Endodermal cell (in vitro differentiated cells): Measurements from ENCODE around the gene PDIA4. TPM values are rescaled to one million over a fixed set of nuclear protein-coding genes. Genes with fewer than 3 reads are reported as not detected.

Experiments
- DNase-seq: peaks from one replicate; pipeline ENCODE4 v3.0.0-alpha.2; 2017
- H3K27ac ChIP-seq: 2 replicates; pipeline ENCODE4 v1.5.1; 2013; ENCODE audit warnings: mild to moderate bottlenecking, low read depth, low read length, moderate library complexity
- H3K27me3 ChIP-seq: 2 replicates; pipeline ENCODE4 v1.6.1; 2013; ENCODE audit warnings: mild to moderate bottlenecking, low read length, moderate library complexity; ENCODE audit not compliant: insufficient read depth, control insufficient read depth, poor library complexity, severe bottlenecking
- H3K36me3 ChIP-seq: 2 replicates; pipeline ENCODE4 v1.7.0; 2013; ENCODE audit warnings: mild to moderate bottlenecking, low read length, moderate library complexity; ENCODE audit not compliant: control insufficient read depth, insufficient read depth
- H3K4me1 ChIP-seq: one replicate; pipeline ENCODE4 v1.7.0; 2013; ENCODE audit warnings: low read length; ENCODE audit not compliant: control insufficient read depth, insufficient read depth
- H3K4me3 ChIP-seq: 2 replicates; pipeline ENCODE4 v1.5.1; 2013; ENCODE audit warnings: mild to moderate bottlenecking, low read length, moderate library complexity
- H3K9ac ChIP-seq: 2 replicates; pipeline ENCODE4 v1.6.1; 2013; ENCODE audit warnings: mild to moderate bottlenecking, low read length, moderate library complexity; ENCODE audit not compliant: poor library complexity, severe bottlenecking; ENCODE audit errors: extremely low read depth
- H3K9me3 ChIP-seq: 2 replicates; pipeline ENCODE4 v1.6.1; 2013; ENCODE audit warnings: mild to moderate bottlenecking, low read length, moderate library complexity; ENCODE audit not compliant: control insufficient read depth
- H3K27ac Mint-ChIP-seq: 2 replicates; pipeline ENCODE4 v1.8.0; 2020; ENCODE audit warnings: mixed read lengths
- H3K27me3 Mint-ChIP-seq: 2 replicates; pipeline ENCODE4 v1.8.0; 2021; ENCODE audit warnings: mild to moderate bottlenecking, mixed read lengths; ENCODE audit not compliant: insufficient read depth
- H3K36me3 Mint-ChIP-seq: 2 replicates; pipeline ENCODE4 v1.8.0; 2020; ENCODE audit warnings: low read depth, mixed read lengths
- H3K4me1 Mint-ChIP-seq: 2 replicates; pipeline ENCODE4 v1.8.0; 2020; ENCODE audit warnings: mixed read lengths
- H3K4me3 Mint-ChIP-seq: 2 replicates; pipeline ENCODE4 v1.8.0; 2020; ENCODE audit warnings: mild to moderate bottlenecking, moderate library complexity, mixed read lengths
- H3K9me3 Mint-ChIP-seq: 2 replicates; pipeline ENCODE4 v1.8.0; 2020; ENCODE audit warnings: mild to moderate bottlenecking, mixed read lengths
- CTCF ChIP-seq: fragments of 200-600 bp; sonication (generic); conservative IDR thresholded peaks from 2 replicates; pipeline ENCODE4 v1.5.0; 2021; ENCODE audit warnings: antibody characterized with exemption, mild to moderate bottlenecking
- WGBS, 2 experiments: methylation state at CpG; one replicate each; pipeline versions ENCODE4 v1.1.5 to v1.1.7; 2013; ENCODE audit warnings: missing lambda C conversion rate in 2 of 2, mixed read lengths in 1 of 2; ENCODE audit not compliant: insufficient coverage in 1 of 2, insufficient read length in 1 of 2; 5-methylcytosine and 5-hydroxymethylcytosine counted together
- total RNA-seq, 2 donors: library from RNA; stranded (reverse); fragmentation: NEBNext Ultra II Directional in 1 of 2; extraction: Animal tissue kit (Norgen Biotek cat#: 25700) in 1 of 2; gene quantifications; 2 replicates in 1 of 2; 3 replicates in 1 of 2; pipeline ENCODE4 v1.2.1, GENCODE V29; 2021

PDIA4 gene
- total RNA-seq, 2 donors from 2014 or later, result 369 to 402 TPM

DNA sequence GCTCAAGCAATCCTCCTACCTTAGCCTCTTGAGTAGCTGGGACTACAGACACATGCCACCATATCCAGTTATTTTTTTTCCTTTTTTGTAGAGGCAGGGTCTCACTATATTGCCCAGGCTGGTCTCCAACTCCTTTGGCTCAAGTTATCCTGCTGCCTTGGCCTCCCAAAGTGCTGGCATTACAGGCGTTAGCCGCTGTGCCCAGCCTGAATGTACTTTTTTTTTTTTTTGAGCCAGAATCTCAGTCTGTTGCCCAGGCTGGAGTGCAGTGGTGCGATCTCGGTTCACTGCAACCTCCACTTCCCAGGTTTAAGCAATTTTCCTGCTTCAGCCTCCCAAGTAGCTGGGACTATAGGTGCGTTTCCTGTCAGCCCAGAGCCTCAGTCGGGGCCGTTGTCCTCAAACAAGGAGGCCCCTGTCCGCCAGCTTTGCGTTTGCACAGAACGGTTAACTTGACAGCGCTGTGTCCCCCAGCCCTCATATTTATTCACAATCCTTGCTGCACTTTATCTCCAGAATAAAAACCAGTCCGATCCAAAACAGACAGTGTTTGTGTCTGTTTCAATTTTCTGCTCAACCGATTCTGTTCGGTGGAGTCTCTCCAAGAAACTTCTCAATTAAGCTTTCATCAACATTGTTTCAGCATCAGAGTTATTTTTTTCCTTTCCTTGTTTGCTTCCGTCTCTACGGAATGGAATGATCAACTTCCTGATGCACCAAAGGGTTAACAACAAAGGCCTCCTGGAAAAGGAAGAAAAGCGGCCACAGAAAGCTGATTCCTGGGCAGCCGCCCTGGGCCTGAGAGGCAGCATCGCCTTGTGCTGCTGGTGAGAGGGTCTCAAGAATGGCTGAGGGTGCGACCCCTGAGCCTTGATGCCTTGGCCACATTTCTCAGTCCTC lies 64.5 kb downstream of the PDIA4 start:
- H3K27ac ChIP-seq, result no peak overlapping the region

DNA sequence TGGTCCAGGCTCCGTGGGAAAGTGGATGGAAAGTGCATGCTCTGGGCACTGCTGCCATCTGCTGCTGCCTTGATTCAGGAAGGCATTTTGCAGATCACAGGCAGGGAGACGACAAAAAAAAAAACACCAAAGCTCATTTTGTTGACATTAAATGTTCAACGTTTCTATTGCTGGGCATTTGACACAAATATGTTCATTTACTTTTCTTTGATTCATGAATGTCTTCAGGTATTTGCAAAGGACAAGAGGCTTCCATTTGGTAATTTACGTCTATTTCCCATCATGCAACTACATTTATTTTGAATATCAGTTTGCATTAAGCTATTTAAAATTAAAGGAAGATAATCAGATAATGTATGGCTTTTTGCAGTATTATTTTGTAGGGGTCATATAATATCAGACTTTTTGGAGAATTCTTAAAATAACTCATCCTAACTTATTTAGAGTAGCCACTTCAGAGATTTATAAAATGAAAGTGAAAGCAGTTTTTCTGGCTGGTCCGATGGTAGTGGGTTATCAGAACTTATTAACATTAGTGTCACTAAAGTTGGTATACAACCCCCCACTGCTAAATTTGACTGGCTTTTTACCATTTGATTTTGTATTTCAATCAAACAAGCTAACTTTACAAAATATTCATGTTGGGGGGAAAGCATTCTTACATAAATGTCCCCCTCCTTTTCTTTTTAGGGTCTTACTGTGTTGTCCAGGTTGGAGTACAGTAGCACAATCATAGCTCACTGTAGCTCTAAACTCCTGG lies 65.3 kb downstream of the PDIA4 start:
- H3K27me3 Mint-ChIP-seq, result no peaks in the 10 kb centered on the region
- peak overlapping the region; percentile 50 for H3K27ac Mint-ChIP-seq
- DNase-seq, result peak; percentile 81

More for the DNA sequence above, 64.5 kb downstream of the PDIA4 start:
- Mint-ChIP-seq H3K4me3 (no peak overlapping the region), H3K27me3 (no peaks in the 10 kb centered on the region), H3K36me3 (no peaks in the 10 kb centered on the region), H3K9me3 (no peaks in the 10 kb centered on the region), H3K4me1 (peaks cover 4% of the 10 kb centered on the region), H3K27ac (no peak overlapping the region)
- Histone ChIP-seq H3K4me3 (no peak overlapping the region), H3K36me3 (no peaks in the 10 kb centered on the region), H3K9ac (no peak overlapping the region), H3K4me1 (no peaks in the 10 kb centered on the region), H3K27me3 (no peaks in the 10 kb centered on the region), H3K9me3 (no peaks in the 10 kb centered on the region)
- DNase-seq, result peak; percentile 60
- WGBS, 2 experiments, result 83 to 89% methylated on average over 14 to 20 of the region's 20 CpGs
- no peak for TF ChIP-seq CTCF

More for the DNA sequence above, 65.3 kb downstream of the PDIA4 start:
- Histone ChIP-seq H3K9me3 (no peaks in the 10 kb centered on the region), H3K4me3 (peak overlapping the region; percentile 77), H3K4me1 (no peaks in the 10 kb centered on the region), H3K9ac (peak overlapping the region; percentile 15), H3K27ac (peak overlapping the region; percentile 79), H3K36me3 (no peaks in the 10 kb centered on the region), H3K27me3 (no peaks in the 10 kb centered on the region)
- TF ChIP-seq CTCF, result peak; percentile 78
- H3K4me3 Mint-ChIP-seq, result peak overlapping the region; percentile 63
- H3K36me3 Mint-ChIP-seq, result no peaks in the 10 kb centered on the region
- H3K9me3 Mint-ChIP-seq, result no peaks in the 10 kb centered on the region
- WGBS, 2 experiments, result 22 to 31% methylated on average over 3 to 4 of the region's 5 CpGs
- H3K4me1 Mint-ChIP-seq, result peaks cover 4% of the 10 kb centered on the region
